Stimulated activated CD4-positive, alpha-beta T cell treated with anti-CD3 and anti-CD28 coated beads, Interleukin-15, amount 100 ng/mL, for 48 hours (primary cell): ENCODE data around the gene HECTD1.
"Not testable (repeated sequence)": the region's sequence is repeated elsewhere in the genome, so short reads cannot be mapped to it uniquely, and the experiment has no call there.

Source experiments
- DNase-seq, 2 donors: peaks; one replicate each; pipeline ENCODE4 v3.0.0-alpha.2; 2020; ENCODE audit warnings: low read depth in 2 of 2

Gene HECTD1

GRCh38 chr14:31154956-31155355 lies 52.6 kb downstream of the HECTD1 start:
- DNase-seq = no peak

- no peak for DNase-seq
Measured at GRCh38 chr14:31142455-31143087, 65.0 kb downstream of the HECTD1 start.

DNA sequence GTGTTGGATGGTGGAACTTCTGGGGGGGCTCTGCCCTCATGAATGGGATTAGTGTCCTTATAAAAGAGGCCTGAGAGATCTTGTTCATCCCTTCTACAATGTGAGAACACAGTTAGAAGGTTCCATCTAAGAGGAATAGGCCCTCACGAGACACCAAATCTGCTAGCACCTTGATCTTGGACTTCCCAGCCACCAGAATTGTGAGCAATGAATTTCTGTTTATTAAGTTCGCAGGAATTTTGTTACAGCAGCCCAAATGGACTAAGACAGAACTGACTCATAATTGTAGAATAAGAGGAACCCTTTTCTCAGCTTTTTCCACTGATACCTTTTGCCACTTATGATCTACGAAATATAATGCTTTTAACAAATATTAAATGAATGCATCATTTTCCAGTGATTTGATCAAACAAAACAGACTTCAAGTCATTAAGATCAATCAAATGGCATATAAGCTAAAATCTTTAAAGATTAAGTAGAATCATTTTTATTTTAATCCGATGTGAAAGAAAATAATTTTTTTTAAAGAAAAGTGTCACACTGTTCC lies 68.2 kb downstream of the HECTD1 start:
- no peak for DNase-seq

- no peak for DNase-seq
Measured at GRCh38 chr14:31138301-31138700, 69.3 kb downstream of the HECTD1 start.

DNA sequence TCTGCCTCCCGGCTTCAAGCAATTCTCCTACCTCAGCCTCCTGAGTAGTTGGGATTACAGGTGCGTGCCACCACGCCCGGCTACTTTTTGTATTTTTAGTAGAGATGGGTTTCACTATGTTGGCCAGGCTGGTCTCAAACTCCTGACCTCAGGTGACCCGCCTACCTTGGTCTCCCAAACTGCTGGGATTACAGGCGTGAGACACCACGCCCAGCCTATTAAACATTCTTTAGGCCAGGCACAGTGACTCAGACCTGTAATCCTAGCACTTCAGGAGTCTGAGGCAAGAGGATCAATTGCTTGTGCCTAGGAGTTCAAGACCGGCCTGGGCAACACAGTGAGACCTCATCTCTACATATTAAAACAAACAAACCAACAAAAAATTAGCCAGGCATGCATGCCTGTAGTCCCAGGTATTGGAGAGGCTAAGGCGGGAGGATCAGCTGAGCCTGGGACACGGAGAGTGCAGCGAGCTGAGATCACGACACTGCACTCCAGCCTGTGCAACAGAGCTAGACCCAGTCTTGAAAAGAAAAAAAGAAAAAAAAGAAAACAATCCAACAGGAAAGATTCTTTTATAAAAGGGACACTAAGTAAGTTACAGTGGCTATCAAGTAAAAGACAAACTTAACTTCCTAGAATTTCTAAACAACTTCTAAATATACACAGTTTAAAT lies 70.2 kb downstream of the HECTD1 start:
- DNase-seq = no peak

- DNase-seq = no peak
Measured at GRCh38 chr14:31133133-31133532, 74.5 kb downstream of the HECTD1 start.

DNA sequence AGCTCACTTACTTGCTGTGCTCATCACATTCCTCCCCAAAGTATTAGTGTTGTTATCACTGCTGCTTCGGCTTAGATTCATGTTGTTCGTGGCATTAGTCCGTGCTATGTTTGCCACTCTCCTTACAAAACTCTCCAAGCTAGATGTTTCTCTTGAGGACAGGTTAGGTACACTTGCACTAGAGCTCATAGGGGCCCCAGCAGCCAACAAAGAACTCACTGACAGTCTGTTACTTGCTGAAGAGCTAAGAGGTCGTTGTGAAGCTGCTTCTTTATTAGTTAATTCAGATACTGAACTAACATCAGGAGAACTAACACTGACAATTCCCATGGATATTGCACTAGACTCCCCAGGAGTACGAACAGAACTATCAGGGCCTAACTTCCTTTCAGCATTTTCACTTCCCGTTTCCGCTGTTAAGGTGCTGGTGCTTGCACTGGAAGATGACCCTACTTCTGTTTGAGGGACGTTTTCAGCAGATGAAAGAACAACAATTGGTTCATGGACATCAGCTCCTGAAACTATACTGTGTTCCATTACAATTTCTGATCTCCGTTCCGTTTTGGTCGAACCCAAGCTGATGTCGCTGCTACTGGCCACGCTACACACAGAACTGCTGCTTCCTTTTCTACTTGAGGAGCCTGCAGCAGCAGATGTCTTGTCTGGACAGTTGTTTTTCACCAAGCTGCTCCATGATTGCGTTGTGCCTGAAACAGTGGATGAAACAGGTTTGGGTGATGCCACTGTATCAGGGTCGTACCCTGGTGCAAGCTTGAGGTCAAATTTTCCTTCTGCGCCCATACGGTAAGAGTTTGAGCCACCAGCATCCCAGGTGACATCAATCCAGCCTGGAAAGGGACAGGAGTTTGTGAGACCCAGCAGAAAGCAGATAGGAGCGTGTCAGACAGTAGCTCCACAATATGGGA lies 78.7 kb downstream of the HECTD1 start:
- DNase-seq = no peak

DNA sequence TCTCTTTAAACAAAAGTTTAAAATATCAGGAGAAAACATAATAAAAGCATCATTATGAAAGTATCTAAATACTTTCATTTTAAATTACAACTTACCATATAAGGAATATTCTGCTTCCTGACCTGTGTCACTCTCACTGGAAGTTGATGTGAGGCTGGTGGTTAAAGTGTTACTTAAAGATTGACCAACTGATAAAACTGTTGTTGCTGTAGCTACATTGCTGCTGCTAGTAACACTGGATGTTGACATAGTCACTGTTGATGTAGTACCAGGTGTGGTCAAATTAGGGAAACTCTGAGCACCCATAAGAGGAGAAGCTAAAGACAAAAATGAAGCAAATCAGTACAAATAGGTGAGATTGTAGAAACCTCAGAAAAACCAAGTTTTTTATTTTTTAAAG lies 79.9 kb downstream of the HECTD1 start:
- DNase-seq = no peak

DNA sequence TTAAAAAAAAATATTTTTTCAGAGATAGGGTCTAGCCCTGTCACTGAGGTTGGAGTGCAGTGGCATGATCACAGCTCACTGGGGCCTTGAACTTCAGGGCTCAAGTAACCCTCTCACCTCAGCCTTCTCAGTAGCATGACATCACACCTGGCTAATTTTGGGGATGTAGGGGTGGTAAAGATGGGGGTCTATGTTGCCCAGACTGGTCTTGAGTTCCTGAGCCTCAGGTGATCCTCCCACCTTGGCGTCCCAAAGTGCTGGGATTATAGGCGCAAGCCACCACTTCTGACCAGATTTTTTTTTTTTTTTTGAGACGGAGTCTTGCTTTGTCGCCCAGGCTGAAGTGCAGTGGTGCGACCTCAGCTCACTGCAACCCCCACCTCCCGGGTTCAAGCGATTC lies 80.9 kb downstream of the HECTD1 start:
- no peak for DNase-seq

- DNase-seq = no peak
Measured at GRCh38 chr14:31125231-31125630, 82.4 kb downstream of the HECTD1 start.

DNA sequence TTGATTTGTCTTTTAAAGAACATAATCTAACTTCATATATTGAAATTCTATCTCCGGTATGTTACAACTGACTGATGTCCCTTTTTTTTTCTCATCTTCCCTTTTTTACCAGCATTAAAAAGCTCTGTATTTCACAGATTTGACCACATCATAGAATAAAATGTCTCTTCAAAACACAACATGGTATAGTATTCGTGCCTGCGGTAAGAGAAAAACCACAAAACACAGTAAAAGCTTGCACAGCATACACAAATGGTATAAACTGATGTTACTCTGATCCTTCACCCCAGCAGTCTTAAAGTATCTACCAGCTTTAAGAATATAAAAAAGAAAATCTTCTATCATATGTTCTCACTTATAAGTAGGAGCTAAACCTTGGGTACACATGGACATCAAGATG lies 83.4 kb downstream of the HECTD1 start:
- DNase-seq = no peak

- DNase-seq = no peak
Measured at GRCh38 chr14:31122921-31123320, 84.7 kb downstream of the HECTD1 start.

DNA sequence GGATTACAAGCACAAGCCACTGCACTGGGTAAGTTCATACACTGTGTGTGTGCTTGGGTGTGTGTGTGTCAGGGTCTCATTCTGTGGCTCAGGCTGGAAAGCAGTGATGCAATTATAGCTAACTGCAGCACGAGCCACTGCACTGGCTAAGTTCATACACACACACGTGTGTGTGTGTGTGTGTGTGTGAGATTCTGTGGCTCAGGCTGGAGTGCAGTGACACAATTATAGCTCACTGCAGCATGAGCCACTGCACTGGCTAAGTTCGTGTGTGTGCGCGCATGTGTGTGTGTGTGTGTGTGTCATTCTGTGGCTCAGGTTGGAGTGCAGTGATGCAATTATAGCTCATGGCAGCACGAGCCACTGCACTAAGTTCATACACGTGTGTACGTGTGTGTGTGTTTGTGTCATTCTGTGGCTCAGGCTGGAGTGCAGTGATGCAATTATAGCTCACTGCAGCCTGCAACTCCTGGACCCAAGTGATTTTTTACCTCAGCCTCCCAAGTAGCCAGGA lies 85.4 kb downstream of the HECTD1 start:
- DNase-seq = no peak

- DNase-seq = no peak
Measured at GRCh38 chr14:31118892-31119291, 88.7 kb downstream of the HECTD1 start.

GRCh38 chr14:31113794-31114193 lies 93.8 kb downstream of the HECTD1 start:
- DNase-seq = no peak

DNA sequence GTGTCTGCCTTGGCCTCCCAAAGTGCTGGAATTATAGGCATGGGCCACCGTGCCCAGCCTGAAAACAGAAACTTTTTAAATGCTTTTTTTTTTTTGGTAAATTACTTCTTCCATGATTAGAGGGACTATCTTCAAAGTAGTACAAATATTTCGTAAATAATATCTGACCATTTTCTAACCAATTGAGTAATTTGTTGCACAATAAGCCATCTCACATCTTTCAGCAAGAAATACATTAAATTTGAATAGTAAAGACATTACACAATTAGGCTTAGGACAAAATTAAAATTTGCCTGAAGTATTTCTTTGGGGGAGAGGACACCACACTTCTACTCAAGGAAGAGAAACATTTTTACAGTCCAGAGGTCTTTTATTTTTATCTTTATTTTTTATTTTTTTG lies 96.7 kb downstream of the HECTD1 start:
- no peak for DNase-seq

DNA sequence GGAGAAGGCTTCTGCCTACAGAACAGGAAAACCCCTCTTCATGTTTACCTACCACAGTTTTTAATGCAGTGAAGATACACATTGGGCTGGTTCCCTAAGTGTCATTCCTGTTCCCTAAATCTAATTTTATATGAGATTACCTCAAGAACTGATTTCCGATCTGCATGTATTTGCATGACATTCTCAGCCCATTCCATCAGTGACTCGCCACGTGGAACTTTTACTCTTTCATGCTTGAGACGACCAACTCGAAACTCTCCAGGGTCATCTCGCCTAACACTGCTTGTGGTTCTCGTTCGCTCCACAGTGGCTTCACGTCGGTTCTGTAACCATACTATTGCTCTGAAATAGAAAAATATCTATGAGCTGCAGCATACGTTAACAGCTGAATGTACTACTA lies 98.3 kb downstream of the HECTD1 start:
- no peak for DNase-seq

DNA sequence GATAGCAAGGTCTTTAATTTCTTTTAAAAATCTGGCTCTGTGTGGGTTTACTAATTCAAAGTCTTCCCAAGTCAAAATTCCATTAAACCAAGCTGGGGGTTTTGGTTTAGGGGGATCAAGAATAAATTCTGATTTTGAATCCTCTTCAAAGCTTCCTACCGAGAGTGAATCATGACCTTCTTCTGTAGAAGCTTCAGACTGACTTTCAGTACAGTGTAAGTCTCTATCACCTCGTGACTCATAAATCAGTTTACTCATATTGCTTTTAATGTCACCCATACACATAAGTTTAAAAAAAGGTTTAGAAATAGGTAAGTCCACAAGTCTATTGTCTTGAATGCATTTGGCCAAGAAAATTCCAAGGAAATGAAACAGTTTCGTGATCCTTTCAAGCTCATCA lies 100.8 kb downstream of the HECTD1 start:
- no peak for DNase-seq

- DNase-seq = no peak
Measured at GRCh38 chr14:31097081-31097480, 110.5 kb downstream of the HECTD1 start.

DNA sequence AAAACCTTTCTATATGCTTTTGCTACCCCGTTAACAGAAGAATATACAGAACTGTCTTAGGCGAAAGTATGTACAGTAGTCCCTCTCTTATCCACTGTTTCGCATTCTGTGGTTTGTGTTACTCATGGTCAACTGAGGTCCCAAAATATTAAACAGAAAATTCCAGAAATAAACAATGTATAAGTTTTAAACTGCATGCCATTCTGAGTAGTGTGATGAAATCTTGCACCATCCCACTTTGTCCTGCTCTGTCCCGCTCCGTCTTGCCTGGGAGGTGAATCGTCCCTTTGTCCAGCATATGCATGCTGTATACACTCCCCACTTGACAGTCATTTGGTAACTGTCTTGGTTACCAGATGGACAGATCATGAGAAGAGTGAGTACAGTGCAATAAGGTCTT lies 111.3 kb downstream of the HECTD1 start:
- DNase-seq = no peak

DNA sequence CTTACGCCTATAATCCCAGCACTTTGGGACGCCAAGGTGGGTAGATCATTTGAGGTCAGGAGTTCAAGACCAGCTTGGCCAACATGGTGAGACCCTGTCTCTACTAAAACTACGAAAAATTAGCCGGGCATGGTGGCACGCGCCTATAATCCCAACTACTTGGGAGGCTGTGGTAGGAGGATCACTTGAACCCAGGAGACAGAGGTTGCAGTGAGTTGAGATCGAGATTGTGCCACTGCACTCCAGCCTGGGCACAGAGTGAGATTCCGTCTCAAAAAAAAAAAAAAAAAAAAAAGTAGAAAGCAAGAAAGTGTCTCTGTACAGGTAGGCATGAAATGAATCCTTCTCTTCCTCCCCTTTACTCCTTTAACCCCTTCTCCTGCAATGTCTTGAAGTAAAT lies 111.8 kb downstream of the HECTD1 start:
- not testable (repeated sequence) for DNase-seq
